Mammary epithelial cell (primary cell): Measurements from ENCODE around the gene ADAT1.

Experiments used
- EZH2 ChIP-seq: IDR thresholded peaks from 2 replicates; pipeline ENCODE4 v1.6.1; 2012; ENCODE audit warnings: low read length, inconsistent platforms, borderline replicate concordance
- TF ChIP-seq, protein P1 (sequence below), 2 donors: IDR thresholded peaks in 1 of 2; conservative IDR thresholded peaks in 1 of 2; 2 replicates each; pipeline ENCODE4 v1.5.1; 2011 to 2012; ENCODE audit warnings: inconsistent platforms in 2 of 2, low read length in 2 of 2, mild to moderate bottlenecking in 2 of 2, control low read depth in 1 of 2, low read depth in 1 of 2; ENCODE audit not compliant: insufficient read depth in 1 of 2; ENCODE audit errors: extremely low read depth in 1 of 2

GRCh38 chr16:75578212-75578611, 44.9 kb downstream of the ADAT1 start:
- TF ChIP-seq, protein P1, sequence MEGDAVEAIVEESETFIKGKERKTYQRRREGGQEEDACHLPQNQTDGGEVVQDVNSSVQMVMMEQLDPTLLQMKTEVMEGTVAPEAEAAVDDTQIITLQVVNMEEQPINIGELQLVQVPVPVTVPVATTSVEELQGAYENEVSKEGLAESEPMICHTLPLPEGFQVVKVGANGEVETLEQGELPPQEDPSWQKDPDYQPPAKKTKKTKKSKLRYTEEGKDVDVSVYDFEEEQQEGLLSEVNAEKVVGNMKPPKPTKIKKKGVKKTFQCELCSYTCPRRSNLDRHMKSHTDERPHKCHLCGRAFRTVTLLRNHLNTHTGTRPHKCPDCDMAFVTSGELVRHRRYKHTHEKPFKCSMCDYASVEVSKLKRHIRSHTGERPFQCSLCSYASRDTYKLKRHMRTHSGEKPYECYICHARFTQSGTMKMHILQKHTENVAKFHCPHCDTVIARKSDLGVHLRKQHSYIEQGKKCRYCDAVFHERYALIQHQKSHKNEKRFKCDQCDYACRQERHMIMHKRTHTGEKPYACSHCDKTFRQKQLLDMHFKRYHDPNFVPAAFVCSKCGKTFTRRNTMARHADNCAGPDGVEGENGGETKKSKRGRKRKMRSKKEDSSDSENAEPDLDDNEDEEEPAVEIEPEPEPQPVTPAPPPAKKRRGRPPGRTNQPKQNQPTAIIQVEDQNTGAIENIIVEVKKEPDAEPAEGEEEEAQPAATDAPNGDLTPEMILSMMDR (conservative IDR thresholded peaks at IDR 0.05 in 1 of 2, IDR thresholded peaks at IDR 0.05 in 1 of 2; ENCODE audit: extremely low read depth in 1 of 2, insufficient read depth in 1 of 2, low read depth in 1 of 2, low read length in 2 of 2): no peak
- no peak for TF ChIP-seq EZH2
